LNCAP (cell line): ENCODE results near the gene CCDC85B.

Experiments
- TF ChIP-seq, protein P1 (sequence below): fragments of 450-650 bp; IDR thresholded peaks from 2 replicates; pipeline ENCODE4 v1.5.1; 2017; ENCODE audit warnings: mild to moderate bottlenecking

CCDC85B gene

DNA sequence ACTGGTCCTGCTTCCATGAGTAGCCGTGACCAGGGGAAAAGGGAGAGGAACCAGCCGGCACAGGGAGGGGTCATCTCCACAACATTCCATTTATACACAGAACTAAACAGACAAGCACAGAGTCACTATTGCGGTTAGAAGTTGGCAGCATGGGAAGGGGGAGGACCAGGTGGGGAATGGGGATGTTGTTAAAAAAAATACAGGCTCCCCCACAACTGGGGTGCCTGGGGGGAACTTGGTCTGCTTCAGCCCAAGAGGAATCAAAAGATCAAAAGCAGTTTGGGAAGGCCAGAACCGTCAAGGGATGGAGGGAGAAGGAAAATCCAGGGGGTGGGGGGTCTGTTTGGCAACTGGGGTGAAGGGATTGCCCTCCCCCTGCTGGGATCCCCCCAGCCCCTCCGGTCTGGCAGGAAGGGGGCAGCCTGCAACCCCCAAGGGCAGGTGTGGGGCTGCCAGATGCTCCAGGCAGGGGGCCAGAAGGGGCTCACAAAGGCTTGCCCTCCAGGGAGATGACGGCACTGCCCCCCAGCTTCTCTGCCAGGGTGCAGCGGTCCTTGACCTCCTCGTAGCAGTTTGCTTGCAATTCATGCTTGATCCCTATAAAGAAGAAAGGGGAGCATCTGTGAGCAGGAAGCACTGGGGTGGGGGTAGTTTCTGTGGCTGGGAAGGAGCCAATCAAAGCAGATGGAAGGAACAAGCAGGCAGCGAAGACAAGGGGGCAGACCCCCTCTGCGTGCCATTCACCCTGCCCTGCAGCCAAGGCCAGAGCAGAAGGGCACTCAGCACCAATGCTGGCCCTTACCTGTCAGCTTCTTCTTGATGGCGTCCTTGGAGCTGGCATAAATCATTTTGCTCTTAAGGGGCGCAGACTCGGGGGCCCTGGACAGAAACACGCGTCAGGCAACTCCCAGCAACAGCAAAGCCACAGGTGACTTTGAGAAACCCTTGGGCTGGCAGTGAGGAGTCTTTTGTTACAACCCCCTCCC is 35.3 kb upstream of the CCDC85B start:
- TF ChIP-seq, protein P1, sequence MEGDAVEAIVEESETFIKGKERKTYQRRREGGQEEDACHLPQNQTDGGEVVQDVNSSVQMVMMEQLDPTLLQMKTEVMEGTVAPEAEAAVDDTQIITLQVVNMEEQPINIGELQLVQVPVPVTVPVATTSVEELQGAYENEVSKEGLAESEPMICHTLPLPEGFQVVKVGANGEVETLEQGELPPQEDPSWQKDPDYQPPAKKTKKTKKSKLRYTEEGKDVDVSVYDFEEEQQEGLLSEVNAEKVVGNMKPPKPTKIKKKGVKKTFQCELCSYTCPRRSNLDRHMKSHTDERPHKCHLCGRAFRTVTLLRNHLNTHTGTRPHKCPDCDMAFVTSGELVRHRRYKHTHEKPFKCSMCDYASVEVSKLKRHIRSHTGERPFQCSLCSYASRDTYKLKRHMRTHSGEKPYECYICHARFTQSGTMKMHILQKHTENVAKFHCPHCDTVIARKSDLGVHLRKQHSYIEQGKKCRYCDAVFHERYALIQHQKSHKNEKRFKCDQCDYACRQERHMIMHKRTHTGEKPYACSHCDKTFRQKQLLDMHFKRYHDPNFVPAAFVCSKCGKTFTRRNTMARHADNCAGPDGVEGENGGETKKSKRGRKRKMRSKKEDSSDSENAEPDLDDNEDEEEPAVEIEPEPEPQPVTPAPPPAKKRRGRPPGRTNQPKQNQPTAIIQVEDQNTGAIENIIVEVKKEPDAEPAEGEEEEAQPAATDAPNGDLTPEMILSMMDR: no peak

DNA sequence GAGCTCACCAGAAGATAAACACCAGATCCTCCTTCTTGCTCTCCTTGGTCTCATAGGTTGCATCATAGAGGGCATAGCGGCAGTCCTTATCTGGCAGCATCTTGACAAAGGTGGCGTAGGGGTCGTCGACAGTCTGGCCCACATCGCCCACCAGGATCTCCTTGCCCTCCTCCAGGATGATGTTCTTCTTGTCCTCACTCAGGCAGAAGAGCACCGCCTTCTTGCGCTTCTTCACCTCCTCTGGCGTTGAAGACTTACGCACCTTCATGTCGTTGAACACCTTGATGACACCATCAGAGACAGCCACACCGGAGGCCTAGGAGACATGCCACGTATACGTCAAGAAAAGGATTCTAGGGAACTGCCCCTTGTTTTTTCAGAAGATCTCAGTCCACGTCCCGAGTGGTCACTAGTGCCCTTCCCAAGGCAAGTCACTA is 34.5 kb upstream of the CCDC85B start:
- TF ChIP-seq, protein P1: no peak

DNA sequence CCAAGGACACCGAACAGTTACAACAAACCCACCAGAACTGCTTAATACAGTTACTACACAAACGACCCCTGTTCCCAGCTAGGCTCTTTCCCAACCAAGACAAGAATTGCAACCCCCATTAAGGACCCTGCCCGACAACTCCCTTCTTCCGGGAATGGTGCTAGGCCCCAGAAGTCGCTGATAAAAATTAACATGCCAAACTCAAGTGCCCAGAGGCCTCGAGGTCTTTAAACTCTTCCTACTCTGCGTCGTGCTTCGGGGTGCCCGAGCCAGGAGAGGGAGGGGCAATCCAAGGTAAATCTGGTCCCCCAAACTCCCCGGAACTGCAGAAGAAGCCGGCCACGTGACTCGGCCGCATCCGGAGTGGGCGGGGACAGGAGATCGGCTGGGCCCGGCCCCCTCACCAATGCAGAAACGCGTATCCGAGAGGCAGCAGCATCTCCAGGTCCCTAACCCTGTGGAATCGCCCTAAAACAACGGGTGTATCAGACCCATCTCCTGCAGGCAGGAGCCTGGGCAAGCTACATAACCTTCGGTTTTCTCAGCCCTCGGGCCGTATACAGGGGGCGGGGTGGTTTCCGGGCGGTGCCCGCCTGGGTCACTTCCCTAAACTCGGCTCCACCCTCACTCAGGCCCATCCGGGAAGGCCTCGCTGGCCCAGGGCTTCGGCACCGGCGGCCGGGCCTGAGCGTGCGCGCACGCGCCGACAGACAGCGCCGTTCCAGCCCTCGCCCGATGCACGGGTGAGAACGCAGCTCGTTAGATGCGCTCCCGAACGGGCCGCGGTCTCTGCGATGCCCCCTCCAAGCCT is 33.6 kb upstream of the CCDC85B start:
- TF ChIP-seq, protein P1: no peak

DNA sequence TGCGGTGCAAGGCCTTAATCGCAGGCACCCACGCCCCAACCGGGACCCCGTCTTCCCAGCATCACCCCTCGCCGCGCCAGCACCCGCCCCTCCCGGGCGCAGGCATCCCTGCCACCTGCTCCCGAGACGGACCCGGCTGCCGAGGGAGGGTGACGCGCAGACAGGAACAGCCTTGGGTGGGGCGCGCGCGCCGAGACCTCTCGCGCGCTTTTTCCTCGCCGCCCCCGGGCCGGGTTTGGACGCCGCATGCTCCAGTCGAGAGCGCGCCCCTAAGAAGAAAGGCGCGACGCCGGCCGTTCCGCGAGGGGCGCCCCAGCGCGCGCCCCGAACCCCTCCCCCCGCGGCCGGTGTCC is 33.0 kb upstream of the CCDC85B start:
- TF ChIP-seq, protein P1: no peak

DNA sequence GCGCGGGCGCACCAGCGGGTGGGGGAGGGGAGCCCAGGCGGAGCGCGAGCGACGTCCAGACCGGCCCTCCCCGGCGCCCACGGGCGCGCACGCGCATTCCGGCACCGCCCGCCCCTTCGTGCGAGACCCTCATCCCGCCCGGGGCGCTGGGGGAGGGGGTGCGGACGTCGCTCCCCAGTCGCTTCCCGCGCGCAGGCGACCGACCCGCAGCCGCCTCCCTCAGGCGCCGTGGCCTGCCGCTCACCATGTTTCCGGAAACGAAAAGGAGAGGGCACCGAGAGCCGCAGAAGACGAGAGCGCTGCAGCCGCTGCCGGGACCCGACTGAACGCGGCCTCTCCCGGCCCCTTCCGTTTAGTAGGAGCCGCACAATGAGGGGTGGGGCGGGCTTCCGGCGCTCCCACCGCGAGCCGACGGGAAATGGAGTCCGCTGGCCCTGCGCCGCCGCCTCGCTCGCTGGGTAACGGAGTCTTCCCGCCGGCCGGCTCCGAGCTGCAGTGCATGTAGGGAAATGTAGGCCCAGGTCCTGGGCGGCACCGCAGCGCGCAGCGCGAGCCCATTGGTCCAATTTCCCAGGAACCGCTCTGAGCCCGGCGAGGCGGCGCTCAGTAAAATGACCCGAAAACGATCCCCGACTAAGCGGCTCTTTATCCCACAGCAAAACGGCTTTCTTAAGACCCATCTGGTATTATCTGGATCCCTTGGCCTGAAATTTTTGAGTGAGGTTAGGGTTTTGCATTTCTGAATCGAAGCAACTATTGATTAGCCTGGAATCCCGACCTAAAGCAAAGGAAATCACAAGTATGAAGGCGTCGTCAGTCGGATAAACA is 32.4 kb upstream of the CCDC85B start, which contains the start of gene CFL1:
Gene CFL1, minus strand, starts transcription at position 328 of the 828 bp plus-strand sequence. Its CDS starts 81 bp downstream, at position 247.
- TF ChIP-seq, protein P1: no peak

DNA sequence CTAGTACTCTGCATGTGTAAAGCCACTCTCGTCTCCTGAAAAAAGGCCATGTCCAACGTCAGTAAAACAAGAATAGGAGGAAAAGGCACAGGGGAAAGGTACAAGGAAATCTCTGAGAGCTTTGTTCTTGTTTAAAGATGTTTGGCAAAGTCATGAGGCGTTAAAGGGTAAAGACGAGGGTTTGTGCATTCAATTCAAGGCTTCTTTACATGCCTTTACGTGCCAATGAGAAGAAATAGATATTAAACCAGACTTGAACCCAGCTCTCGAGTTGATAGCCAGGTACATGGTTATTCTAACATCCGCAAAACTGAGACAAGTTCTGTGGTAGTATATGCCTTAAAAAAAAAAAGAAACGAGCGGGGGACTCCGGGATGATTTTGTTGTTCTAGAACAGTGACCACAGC is 31.8 kb upstream of the CCDC85B start:
- TF ChIP-seq, protein P1: no peak
